WERI-Rb-1 (cell line): ENCODE data around the gene SGIP1.
A peak's percentile ranks its signal among the peaks of the same experiment; 100 is the strongest.

Experiments used
- DNase-seq: peaks from one replicate; pipeline ENCODE4 v3.0.0-alpha.2; 2020
- H3K27ac ChIP-seq: fragments of 250-450 bp; sonication (Bioruptor Pico); 2 replicates; pipeline ENCODE4 v1.5.1; 2020; ENCODE audit warnings: mild to moderate bottlenecking, moderate library complexity
- H3K27me3 ChIP-seq: fragments of 250-450 bp; sonication (Bioruptor Pico); 2 replicates; pipeline ENCODE4 v1.5.1; 2021; ENCODE audit warnings: mild to moderate bottlenecking, low read depth, moderate library complexity; ENCODE audit not compliant: insufficient read depth, severe bottlenecking
- H3K36me3 ChIP-seq: fragments of 250-450 bp; sonication (Bioruptor Pico); 2 replicates; pipeline ENCODE4 v1.5.1; 2020; ENCODE audit warnings: mild to moderate bottlenecking, moderate library complexity
- H3K4me3 ChIP-seq: 2 replicates; pipeline ENCODE4 v1.5.1; 2011; ENCODE audit warnings: low read depth, mild to moderate bottlenecking, control low read depth, low read length
- H3K9me3 ChIP-seq: fragments of 250-450 bp; sonication (Bioruptor Pico); 2 replicates; pipeline ENCODE4 v1.5.1; 2021; ENCODE audit warnings: mild to moderate bottlenecking, moderate library complexity; ENCODE audit not compliant: severe bottlenecking
- CTCF ChIP-seq: IDR thresholded peaks from 2 replicates; pipeline ENCODE4 v1.5.1; 2011; ENCODE audit warnings: low read depth, mild to moderate bottlenecking, control low read depth, inconsistent platforms, low read length

SGIP1 gene

GRCh38 chr1:66533804-66534740, at the start of gene SGIP1:
SGIP1 (plus strand) TSS chr1:66534153; CDS start chr1:66534359, 206 bp downstream.
- peak within 1 kb of the TSS; percentile 42 for H3K27ac ChIP-seq

GRCh38 chr1:66489151-66489550, 44.8 kb upstream of the SGIP1 start:
- H3K9me3 ChIP-seq = no peaks in the 10 kb centered on the region
- H3K27ac ChIP-seq = no peak overlapping the region
- TF ChIP-seq CTCF = no peak
- no peak overlapping the region for H3K4me3 ChIP-seq
- no peaks in the 10 kb centered on the region for H3K36me3 ChIP-seq
- no peak for DNase-seq
- no peaks in the 10 kb centered on the region for H3K27me3 ChIP-seq

More at GRCh38 chr1:66533804-66534740, at the start of gene SGIP1:
- H3K4me3 ChIP-seq = peak within 1 kb of the TSS; percentile 48
- DNase-seq = peak; percentile 79
- H3K27me3 ChIP-seq = no peaks in the 10 kb centered on the region
- TF ChIP-seq CTCF = no peak
- no peaks in the 10 kb centered on the region; the same call in 1 of the 2 replicates for H3K36me3 ChIP-seq
- no peaks in the 10 kb centered on the region for H3K9me3 ChIP-seq

- no peaks in the 10 kb centered on the region for H3K36me3 ChIP-seq
- H3K27ac ChIP-seq = no peak overlapping the region
- DNase-seq = no peak
- H3K9me3 ChIP-seq = no peaks in the 10 kb centered on the region
- H3K27me3 ChIP-seq = no peaks in the 10 kb centered on the region
- no peak for TF ChIP-seq CTCF
- H3K4me3 ChIP-seq = no peak overlapping the region
Observed at GRCh38 chr1:66489972-66490601, 43.9 kb upstream of the SGIP1 start.

- no peak for TF ChIP-seq CTCF
- H3K27me3 ChIP-seq = no peaks in the 10 kb centered on the region
- H3K36me3 ChIP-seq = no peaks in the 10 kb centered on the region
- H3K27ac ChIP-seq = no peak overlapping the region
- H3K4me3 ChIP-seq = no peak overlapping the region
- H3K9me3 ChIP-seq = no peaks in the 10 kb centered on the region
- no peak for DNase-seq
Observed at GRCh38 chr1:66490816-66491215, 43.1 kb upstream of the SGIP1 start.

- DNase-seq = no peak
- Histone ChIP-seq H3K36me3 (no peaks in the 10 kb centered on the region), H3K9me3 (no peaks in the 10 kb centered on the region), H3K4me3 (no peak overlapping the region), H3K27ac (no peak overlapping the region), H3K27me3 (no peaks in the 10 kb centered on the region)
- TF ChIP-seq CTCF = no peak
Observed at GRCh38 chr1:66492424-66492823, 41.5 kb upstream of the SGIP1 start.
